Stimulated activated CD8-positive, alpha-beta memory T cell treated with anti-CD3 and anti-CD28 coated beads, Interleukin-7, amount 100 ng/mL, for 24 hours (primary cell): Measurements from ENCODE around the gene TM4SF18.
"Not testable (repeated sequence)": the region's sequence is repeated elsewhere in the genome, so short reads cannot be mapped to it uniquely, and the experiment has no call there.

Experiments
- DNase-seq: peaks from one replicate; pipeline ENCODE4 v3.0.0-alpha.2; 2020; ENCODE audit warnings: low read depth

Gene TM4SF18, protein sequence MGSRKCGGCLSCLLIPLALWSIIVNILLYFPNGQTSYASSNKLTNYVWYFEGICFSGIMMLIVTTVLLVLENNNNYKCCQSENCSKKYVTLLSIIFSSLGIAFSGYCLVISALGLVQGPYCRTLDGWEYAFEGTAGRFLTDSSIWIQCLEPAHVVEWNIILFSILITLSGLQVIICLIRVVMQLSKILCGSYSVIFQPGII

DNA sequence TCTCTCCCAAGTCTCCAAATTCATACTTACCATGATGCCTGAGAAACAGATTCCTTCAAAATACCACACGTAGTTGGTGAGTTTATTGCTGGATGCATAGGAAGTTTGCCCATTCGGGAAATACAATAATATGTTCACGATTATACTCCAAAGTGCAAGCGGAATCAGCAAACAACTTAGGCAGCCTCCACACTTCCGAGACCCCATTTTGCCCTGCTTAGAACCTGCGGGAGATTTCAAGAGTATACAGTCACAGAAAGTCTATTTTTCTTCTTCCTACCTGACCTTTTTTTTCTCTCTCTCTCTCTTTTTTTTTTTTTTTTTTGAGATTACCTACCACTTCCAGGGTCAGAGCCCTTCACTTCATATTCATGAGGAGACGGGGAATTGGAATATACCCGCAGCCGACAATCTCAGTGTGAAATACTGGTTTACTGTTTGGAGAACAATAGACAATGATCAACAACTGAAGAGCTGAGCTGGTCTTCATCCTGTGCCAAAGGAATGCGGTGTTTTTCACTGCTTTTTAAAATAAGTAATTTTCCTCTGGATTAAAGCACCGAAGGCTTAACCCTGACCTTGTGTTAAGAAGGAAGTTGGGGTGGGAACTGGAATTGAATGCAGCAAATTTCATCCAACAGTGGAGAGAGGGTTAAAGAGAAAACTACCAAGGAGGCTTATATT, at the start of gene TM4SF18:
Gene TM4SF18 (minus strand): TSS at position 461 of the 684 bp plus-strand sequence. CDS start 254 bp downstream, at position 207.
- no peak for DNase-seq

DNA sequence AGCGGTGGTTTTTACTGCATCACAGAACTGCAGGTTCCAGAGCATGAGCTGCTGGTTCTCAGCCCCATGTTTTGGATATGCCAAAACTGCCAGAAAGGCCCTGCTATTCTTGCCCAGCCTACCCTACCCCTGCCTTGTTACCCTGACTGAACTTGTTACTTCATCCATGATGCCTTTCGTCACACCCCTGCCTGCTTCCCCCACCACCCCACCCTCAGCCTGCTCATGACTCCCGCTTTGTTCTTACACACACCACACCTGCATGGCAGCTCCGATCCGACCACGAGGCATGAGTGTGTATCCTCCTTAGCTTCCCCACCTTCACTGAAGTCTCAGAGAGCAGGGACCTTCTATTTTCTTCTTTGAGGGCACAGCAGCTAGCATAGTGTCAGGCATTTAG, 49.1 kb upstream of the TM4SF18 start:
- no peak for DNase-seq

DNA sequence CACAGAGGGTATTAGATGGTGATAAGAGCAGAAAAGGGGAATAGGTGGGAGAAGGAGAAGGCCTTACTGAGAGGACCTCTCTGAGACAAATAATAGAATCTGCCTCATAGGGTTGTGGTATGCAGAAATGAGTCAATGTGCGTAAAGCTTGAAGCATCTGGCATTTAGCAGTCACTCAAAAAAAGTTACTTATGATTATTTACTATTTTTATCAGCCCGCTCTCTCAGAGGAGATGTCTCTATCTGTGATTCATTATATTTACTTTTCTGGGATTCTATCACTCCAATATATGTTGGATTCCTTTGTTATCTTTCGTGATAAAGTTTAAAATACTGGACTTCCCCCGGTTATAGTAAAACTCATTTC, 48.6 kb upstream of the TM4SF18 start:
- no peak for DNase-seq

DNA sequence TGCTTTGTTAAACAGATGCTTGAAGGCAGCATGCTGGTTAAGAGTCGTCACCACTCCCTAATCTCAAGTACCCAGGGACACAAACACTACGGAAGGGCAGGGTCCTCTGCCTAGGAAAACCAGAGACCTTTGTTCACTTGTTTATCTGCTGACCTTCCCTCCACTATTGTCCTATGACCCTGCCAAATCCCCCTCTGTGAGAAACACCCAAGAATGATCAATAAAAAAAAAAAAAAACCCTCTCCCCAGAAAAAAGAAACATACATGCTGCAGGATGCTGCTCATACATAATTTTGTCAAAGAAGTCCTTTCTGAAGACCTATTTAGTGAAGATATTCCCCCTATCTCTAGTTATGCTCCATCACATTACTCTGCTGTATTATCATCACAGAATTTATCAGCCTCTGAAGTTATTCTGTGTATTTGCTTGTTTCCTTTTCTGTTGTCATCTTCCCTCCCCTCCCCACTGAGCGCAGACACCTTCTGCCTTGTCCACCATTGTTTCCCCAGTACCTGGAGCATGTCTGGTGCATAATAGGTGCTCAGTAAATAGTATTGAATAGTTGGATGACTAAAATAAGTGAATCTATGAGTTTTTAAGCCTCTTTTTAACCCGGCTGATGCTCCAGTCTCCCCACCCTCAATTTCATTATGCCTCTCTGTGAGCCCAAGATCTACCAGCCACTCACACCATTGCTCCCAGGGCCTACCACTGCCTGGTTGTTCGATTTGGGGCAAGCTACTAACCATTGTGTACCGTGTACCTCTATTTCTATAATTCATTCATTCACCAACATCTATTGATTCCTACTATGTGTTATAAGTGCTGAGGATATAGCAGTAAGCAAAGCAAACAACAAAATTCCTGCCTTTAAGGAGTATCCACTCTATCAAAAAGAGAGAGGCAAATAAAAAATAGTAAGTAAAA, 48.0 kb upstream of the TM4SF18 start:
- no peak for DNase-seq

DNA sequence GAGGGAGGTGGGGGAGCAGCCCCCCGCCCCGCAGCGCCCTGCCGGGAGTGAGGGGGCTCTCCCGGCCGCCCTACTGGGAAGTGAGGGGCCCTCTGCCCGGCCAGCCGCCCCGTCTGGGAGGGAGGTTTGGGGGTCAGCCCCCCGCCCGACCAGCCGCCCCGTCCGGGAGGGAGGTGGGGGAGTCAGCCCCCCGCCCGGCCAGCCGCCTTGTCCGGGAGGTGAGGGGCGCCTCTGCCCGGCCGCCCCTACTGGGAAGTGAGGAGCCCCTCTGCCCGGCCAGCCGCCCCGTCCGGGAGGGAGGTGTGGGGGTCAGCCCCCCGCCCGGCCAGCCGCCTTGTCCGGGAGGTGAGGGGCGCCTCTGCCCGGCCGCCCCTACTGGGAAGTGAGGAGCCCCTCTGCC, 46.8 kb upstream of the TM4SF18 start:
- not testable (repeated sequence) for DNase-seq

DNA sequence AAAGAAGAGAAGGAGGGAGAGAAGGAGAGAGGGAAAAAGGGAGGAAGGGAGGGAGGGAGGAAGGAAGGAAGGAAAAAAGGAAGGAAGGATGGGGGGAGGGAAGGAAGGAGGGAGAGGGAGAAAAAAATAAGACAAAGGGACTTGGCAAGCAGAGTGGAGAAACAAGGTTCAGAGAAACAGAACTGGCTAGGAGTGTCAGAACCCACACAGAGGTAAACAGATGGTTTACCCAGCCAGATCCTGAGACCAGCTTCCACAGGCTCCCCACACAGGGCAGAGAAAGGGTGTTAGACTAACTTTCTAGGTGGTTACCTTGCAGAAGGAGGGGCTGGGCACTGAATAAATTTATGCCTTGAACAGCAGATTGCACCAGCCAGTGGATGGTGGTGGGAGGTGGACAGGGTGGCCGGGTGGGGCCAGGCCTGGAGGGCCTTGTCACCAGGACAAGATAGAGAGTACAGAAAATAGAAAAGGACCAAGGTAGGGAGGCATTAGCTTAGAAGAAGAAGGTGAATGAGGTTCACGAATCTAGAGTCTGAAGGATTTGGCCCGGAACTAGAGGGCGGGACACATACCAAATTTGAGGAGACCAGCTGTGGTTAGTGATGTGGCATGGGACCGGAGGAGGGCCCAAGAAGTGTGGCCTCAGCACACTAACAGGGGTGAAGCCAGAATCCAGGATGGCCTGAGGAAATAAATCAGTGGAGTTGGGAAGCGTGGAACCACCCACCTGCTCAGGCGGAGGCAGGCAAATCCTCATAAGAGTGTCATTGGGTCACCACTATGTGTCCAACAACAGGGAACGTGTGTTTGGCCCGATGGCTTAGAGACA, 45.3 kb upstream of the TM4SF18 start:
- DNase-seq: no peak

DNA sequence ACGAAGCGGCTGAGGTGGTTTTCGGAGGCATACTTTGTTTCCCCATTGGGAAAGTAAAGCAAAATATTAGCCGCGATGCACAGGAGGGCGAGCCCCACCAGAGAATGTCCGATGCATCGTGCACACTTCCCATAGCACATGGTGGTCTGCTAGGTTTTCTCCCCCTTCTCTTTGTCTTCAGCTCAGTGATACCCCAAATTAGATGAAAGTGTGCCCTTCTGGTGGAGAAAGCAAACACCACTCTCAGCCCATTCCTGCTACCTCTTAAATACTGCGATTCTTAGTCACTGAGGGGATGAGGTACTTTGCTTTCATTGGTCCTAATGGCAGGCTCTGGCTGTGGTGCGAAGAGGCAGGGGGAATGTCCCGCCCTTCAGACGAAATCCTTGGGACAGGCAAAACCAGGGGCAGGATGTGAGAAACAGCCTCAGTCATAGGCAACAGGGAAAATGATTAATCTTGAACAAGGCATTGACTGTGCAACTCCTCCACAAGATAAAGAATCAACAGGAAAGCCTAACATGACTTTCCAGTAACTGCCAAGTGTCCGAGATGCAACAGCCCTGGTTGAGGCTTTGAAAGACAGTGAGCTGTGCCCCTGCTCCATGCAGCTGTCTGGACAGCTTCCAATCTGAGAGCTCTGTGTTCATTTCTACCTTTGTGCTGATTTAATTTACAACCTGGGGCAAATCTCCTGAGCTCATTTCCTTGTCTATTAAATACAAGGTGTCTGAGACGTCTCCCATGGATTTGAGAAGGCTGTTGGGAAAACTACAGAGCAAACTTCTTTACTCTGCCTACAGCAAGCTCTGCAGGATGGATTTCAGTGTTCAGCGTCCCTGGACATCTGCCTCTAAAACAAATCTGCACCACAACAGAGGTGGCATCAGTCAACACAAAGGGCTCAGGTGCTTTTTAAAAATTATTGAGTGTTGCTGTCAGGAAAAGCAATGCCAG, 44.2 kb upstream of the TM4SF18 start, which contains the start of gene TM4SF1:
Gene TM4SF1 (minus strand): TSS at position 242 of the 957 bp plus-strand sequence. CDS start 102 bp downstream, at position 140.
- DNase-seq: no peak

DNA sequence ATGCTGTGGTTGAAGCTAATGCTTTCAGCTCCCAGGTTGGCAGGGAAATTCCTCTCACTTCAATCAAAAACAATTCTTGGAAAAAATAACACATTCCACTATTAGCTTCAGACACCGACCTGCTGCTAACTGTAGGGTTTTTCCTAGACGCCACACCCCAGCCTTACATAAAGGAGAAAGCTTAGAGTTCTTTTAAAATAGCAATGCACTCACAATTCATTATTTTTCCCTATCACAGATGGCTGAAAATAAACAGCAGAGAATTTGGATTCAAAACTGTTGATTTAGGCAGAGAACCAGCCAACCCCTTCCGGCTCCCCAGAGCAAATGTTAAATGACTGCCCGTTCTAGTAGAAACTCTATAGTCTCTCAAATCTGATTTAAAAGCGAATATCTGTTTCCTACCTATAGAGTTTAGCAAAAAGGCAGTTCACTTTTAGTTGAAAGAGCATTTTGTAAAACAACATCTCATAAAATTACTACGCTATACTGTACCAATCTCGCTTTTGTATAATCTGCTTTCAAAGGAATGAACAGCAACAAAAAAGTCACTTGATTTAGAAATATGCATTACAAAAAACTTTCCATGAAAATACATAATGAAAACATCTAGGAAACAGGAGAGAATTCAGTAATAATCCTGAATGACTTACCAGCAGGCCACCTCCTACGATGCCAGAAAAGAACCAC, 43.4 kb upstream of the TM4SF18 start:
- DNase-seq: no peak

DNA sequence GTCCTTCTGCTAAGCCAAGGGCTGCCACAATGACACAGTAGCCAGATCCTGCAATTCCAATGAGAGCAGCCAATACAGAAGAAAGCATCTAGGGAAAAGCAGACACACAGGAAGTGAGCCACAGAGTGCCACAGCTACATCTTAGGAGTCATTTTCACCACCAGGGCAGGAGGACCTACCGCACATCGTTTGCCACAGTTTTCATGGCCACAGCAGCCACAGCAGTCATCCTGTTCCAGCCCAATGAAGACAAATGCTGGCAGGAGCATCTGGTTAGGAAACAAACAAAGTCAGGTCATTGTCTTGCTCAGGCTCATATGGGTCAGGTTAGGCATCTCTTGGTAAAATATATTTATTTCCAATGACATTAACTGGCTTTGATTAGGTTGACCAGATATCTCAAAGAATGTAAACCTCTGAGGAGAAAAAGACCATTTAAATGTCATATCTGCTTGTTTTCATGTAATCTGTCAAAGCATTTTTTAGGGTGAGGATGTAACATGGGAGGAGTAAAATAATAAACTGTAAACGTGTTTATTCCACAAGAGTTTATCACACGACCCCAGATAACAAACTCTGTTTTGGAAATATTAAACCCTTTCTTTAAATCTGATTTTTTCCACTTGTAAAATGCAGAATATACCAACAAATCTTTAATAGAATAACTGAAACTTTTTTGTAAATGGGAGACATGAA, 42.2 kb upstream of the TM4SF18 start:
- DNase-seq: no peak

DNA sequence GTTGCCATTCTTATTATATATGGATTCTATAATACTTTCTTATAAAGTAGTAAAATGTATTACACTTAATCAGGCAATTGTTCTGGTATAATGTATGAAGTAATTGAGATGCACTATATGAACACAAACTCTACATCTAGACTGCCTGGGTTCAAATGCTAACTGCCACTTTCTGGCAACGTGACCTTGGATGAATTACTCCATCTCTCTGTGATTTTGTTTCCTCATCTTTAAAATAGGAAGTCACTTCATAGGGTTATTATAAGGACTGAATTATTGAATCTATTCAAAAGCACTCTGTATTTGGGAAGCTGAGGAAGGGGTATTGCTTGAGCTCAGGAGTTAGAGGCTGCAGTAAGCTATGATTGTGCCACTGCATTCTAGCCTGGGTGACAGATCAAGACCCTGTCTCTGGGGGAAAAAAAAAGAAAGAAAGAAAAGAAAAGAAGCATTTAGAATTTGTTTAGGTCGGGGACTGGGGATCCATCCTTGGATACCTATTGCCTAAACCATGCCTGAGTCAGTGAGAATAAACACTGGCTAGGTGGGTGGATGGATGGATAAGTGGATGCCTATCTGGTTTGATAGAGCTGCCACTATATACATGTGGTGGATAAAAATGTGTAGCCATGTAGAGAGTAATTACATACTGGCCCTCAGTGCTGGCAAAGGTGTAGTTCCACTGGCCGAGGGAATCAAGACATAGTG, 41.5 kb upstream of the TM4SF18 start:
- no peak for DNase-seq

DNA sequence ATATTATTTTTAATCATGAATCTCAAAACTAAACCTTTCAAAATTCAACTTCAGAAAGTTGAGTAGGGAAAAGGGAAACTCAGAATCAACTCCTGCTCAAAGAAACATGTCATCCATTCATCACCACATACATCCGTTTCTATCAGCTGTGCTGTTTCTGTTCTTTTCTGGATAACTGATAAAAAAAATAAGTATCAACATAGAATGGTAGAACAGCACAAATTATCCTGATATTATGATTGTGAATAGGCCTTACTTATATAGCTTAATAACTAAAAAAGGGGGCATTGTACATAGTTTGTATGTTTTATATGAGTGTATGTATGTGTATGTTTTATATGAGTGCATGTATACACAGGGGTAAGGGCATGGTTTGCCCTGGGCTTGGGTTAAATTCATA, 41.0 kb upstream of the TM4SF18 start:
- DNase-seq: no peak

DNA sequence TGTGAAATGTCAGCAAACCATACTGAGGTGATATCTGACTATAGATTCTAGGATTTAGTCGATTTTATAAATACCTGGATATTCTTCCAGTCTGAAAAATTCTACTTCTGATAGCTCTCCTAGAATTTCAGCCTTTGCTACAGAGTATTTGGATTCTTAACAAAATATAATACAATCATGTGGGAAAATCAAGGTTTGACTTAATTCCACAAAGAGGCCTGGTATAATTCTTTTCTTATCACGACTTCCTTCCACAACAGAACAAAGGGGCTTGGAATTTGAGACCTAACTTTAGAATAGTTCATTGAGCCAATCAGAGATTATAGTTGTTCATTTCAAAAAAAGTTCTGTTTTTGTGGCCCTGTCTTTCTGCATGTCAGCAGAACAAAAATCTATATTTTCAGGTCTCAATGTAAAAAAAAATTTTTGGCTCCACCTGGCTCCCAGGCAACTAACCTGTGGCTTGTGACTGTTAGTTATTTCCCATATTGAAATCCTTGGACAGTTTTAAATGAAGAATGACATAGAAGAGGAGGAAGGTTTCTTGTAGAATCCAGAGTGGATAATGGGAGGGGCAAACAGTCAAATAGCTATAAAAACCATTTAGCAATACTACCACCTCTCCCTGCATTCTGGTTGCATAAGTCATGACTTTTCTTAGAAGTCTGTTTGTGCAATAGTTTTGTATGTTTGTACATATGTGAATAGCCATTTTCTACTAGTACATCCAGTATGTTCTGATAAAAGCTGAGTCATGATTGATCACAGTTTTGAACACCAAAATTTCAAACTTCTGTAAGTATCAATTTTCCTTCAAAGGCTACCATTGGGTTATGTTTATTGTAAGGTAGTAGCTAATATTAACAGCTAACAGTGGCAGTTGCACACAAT, 40.0 kb upstream of the TM4SF18 start:
- DNase-seq: no peak

DNA sequence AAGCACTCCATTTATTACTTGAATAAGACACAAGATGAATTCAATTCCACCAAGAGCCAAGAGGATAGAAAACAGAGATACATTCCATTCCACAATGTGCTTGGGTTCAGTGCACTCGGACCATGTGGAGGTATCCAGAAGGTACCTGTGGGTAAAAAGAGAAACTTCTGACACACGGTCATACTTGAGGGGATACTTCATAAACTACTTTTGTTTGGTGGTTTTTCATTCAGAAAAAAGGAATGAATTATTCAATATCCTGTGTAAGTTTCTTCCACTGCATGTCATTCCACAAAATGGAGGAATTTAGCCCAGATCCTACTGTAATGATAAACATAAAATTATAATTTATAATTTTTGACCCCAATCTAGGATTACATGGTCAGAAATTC, 38.3 kb upstream of the TM4SF18 start:
- no peak for DNase-seq

DNA sequence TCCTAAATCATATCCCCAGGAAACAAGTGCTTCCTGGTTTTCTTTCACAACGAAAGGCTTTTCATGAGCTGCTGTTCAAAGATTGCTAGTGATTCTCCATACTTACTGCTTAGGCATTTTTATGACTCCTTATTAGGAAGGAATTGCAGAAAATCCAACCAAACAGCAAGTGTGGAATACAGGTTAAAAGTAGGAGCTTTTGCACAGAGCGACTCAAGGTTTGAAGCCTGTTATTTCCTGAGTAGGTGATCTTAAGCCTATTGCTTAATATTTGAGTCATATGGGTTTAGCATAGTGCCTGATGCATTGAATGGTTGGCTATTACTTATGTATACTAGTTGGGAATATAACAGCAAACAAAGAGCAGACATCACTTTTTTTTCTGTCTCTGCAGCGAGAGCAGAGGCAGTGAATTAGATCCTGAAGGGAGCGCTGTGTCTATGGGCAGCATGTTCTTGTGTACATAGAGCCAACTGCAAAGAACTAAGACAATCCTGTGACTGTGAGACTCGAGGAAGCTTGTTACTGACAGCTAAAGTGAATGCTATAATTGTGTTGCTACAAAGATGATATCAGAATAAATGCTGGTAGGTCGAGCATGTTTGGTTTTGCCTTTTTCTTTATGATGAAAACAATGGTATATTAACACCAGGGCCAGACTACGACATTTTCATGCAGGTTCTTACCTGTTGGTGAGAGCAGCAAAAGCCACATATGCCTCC, 37.7 kb upstream of the TM4SF18 start:
- DNase-seq: no peak

DNA sequence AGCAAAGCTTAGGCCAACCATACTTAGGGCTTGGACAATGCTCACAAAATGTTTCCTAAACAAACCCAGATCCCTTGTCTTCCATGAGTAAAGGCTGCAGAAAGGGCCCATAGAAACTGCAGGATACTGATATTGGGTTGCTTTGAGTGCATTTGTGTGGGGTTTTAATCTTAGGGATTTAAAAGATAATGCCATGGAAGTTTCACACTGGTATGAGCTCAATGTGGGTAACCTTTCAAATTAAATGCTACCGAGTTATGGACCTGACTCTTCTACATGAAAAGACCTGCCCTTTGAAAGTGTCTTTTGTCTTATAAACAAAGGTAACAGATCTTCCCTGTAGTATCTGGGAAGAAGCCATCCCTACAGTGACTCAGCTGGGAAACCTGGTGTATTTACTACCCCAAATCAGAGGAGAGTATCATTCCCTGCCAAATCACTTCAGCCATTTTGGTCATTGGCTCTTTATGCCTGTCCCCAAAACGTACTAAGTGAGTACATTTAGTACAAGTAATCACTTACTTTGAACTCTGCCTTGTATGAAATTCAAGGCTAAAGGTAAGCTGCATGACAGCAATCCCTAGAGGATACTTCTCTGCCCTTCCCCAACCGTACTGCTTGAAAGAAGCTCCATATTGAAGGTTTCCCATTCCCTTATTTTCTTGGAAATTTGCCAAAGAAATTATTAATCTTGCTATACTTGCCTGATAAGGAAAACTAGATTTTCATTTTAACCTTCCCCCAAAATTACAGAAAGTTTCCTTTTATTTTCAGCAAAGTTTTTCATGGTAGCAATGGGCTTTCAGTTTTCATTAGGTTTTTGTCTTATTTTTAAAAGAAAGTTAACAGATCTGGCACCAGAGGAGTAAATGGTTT, 36.8 kb upstream of the TM4SF18 start:
- no peak for DNase-seq
